Ishikawa (cell line): ENCODE measurements around the gene IL34.
A peak's percentile ranks its signal among the peaks of the same experiment; 100 is the strongest.

Source experiments
- CEBPB ChIP-seq: IDR thresholded peaks from 2 replicates; pipeline ENCODE4 v1.6.1; 2012
- CREB1 ChIP-seq: IDR thresholded peaks from 2 replicates; pipeline ENCODE4 v1.6.1; 2012; ENCODE audit warnings: low read depth
- EGR1 ChIP-seq: IDR thresholded peaks from 2 replicates; pipeline ENCODE4 v1.6.1; 2012
- EP300 ChIP-seq: IDR thresholded peaks from 2 replicates; pipeline ENCODE4 v1.6.1; 2012; ENCODE audit warnings: borderline replicate concordance
- FOXM1 ChIP-seq: IDR thresholded peaks from 2 replicates; pipeline ENCODE4 v1.6.1; 2012; ENCODE audit warnings: low read depth, borderline replicate concordance
- NFIC ChIP-seq: IDR thresholded peaks from 2 replicates; pipeline ENCODE4 v1.6.1; 2012
- RAD21 ChIP-seq: IDR thresholded peaks from 2 replicates; pipeline ENCODE4 v1.6.1; 2012; ENCODE audit warnings: low read depth
- TAF1 ChIP-seq: IDR thresholded peaks from 2 replicates; pipeline ENCODE4 v1.6.1; 2012; ENCODE audit warnings: low read depth, mild to moderate bottlenecking
- TCF12 ChIP-seq: IDR thresholded peaks from 2 replicates; pipeline ENCODE4 v1.6.1; 2012; ENCODE audit warnings: low read depth
- TEAD4 ChIP-seq: IDR thresholded peaks from 2 replicates; pipeline ENCODE4 v1.6.1; 2012
- YY1 ChIP-seq: IDR thresholded peaks from 2 replicates; pipeline ENCODE4 v1.6.1; 2012; ENCODE audit warnings: low read depth
- ZBTB7A ChIP-seq: IDR thresholded peaks from 2 replicates; pipeline ENCODE4 v1.6.1; 2012; ENCODE audit warnings: low read depth
- TF ChIP-seq, protein P1 (sequence below): IDR thresholded peaks from 2 replicates; pipeline ENCODE4 v1.6.1; 2012
- TF ChIP-seq, protein P2 (sequence below): IDR thresholded peaks from 2 replicates; pipeline ENCODE4 v1.6.1; 2012; ENCODE audit warnings: low read depth, mild to moderate bottlenecking
- TF ChIP-seq, protein P3 (sequence below): IDR thresholded peaks from 2 replicates; pipeline ENCODE4 v1.6.1; 2012

The IL34 gene

DNA sequence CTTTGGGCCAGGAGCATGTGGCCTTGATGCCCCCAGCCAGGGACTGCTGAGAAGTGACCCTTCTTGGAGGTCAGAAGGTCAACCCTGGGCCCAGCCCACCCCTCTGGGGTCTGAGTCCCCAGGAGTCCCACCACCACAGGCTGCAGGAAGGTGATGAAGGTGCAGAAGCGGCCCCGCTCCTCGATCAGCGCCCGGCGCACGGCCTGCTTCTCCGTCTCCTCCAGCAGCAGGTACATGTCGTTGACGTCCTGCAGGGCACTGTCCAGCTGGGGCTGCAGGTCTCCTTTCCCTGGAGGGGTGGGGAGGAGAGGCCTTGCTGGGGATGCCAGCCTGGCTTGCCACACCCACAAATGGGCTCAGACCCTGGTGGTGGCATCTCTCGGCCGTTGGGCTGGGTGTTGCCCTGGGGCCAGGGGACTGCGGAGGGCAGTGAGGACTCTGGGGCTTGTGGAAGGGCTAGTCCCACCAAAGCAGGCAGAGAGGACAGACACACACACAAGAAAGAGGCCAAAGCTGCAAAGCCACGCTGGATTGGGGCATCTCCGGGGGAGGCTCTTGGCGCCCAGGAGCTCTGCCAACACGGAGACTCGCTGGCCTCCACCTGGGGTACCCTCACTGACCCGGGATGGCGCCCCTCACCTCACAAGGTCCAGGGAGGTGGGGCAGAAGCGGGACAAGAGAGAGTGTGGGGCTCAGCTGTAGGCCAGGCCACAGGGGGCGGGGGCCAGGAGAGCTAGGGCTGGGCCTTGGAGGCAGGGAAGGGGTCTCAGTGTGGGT lies 31.9 kb downstream of the IL34 start:
- TF ChIP-seq TEAD4, result no peak
- no peak for TF ChIP-seq ZBTB7A
- TF ChIP-seq TCF12, result no peak
- no peak for TF ChIP-seq RAD21
- TF ChIP-seq EP300, result no peak
- TF ChIP-seq CEBPB, result no peak
- no peak for TF ChIP-seq NFIC
- TF ChIP-seq, protein P1, sequence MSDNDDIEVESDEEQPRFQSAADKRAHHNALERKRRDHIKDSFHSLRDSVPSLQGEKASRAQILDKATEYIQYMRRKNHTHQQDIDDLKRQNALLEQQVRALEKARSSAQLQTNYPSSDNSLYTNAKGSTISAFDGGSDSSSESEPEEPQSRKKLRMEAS, result no peak
- TF ChIP-seq CREB1, result no peak
- no peak for TF ChIP-seq EGR1
- TF ChIP-seq, protein P2, sequence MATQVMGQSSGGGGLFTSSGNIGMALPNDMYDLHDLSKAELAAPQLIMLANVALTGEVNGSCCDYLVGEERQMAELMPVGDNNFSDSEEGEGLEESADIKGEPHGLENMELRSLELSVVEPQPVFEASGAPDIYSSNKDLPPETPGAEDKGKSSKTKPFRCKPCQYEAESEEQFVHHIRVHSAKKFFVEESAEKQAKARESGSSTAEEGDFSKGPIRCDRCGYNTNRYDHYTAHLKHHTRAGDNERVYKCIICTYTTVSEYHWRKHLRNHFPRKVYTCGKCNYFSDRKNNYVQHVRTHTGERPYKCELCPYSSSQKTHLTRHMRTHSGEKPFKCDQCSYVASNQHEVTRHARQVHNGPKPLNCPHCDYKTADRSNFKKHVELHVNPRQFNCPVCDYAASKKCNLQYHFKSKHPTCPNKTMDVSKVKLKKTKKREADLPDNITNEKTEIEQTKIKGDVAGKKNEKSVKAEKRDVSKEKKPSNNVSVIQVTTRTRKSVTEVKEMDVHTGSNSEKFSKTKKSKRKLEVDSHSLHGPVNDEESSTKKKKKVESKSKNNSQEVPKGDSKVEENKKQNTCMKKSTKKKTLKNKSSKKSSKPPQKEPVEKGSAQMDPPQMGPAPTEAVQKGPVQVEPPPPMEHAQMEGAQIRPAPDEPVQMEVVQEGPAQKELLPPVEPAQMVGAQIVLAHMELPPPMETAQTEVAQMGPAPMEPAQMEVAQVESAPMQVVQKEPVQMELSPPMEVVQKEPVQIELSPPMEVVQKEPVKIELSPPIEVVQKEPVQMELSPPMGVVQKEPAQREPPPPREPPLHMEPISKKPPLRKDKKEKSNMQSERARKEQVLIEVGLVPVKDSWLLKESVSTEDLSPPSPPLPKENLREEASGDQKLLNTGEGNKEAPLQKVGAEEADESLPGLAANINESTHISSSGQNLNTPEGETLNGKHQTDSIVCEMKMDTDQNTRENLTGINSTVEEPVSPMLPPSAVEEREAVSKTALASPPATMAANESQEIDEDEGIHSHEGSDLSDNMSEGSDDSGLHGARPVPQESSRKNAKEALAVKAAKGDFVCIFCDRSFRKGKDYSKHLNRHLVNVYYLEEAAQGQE, result no peak
- TF ChIP-seq, protein P3, sequence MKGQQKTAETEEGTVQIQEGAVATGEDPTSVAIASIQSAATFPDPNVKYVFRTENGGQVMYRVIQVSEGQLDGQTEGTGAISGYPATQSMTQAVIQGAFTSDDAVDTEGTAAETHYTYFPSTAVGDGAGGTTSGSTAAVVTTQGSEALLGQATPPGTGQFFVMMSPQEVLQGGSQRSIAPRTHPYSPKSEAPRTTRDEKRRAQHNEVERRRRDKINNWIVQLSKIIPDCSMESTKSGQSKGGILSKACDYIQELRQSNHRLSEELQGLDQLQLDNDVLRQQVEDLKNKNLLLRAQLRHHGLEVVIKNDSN, result no peak
- TF ChIP-seq YY1, result no peak
- TF ChIP-seq TAF1, result no peak
- no peak for TF ChIP-seq FOXM1

DNA sequence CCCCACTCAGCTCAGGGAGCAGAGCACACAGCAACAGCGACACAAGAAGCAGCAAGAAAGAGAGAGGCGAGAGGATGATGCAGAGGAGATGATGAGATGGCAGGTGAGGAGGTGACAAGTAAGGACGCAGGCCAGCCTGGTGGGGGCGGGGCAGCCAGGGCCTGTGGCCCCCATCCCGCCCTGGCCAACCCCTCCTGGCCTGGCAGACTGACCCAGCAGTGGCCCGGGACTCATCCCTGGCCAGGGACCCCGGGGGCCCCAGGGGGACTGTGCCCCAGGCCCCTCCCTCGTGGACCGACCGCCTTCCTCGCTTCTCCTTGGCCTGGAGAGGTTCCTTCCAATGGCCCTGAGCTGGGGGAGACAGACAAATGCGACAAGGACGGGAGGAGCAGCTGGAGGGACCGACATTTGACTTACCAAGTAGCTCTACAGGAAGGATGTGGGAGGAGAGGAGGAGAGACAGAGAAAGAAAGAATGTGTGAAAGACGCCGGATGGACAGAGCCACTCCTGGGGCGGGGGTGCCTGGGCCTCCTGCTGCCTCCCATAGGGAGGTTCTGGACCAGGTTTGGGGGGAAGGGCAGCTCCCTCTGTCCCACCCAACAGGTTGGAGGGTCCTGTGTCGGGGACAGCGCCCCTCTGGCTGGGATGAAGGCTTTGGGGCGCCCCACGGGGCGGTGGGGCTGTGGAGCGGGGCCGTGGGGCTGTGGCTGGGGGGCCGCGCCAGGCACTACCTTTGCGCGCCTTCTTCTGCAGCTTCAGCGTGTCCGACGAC lies 32.7 kb downstream of the IL34 start:
- TF ChIP-seq, protein P1, result no peak
- no peak for TF ChIP-seq TCF12
- no peak for TF ChIP-seq CEBPB
- TF ChIP-seq NFIC, result no peak
- TF ChIP-seq, protein P2, result no peak
- TF ChIP-seq CREB1, result no peak
- TF ChIP-seq FOXM1, result no peak
- TF ChIP-seq ZBTB7A, result no peak
- no peak for TF ChIP-seq EP300
- no peak for TF ChIP-seq TAF1

DNA sequence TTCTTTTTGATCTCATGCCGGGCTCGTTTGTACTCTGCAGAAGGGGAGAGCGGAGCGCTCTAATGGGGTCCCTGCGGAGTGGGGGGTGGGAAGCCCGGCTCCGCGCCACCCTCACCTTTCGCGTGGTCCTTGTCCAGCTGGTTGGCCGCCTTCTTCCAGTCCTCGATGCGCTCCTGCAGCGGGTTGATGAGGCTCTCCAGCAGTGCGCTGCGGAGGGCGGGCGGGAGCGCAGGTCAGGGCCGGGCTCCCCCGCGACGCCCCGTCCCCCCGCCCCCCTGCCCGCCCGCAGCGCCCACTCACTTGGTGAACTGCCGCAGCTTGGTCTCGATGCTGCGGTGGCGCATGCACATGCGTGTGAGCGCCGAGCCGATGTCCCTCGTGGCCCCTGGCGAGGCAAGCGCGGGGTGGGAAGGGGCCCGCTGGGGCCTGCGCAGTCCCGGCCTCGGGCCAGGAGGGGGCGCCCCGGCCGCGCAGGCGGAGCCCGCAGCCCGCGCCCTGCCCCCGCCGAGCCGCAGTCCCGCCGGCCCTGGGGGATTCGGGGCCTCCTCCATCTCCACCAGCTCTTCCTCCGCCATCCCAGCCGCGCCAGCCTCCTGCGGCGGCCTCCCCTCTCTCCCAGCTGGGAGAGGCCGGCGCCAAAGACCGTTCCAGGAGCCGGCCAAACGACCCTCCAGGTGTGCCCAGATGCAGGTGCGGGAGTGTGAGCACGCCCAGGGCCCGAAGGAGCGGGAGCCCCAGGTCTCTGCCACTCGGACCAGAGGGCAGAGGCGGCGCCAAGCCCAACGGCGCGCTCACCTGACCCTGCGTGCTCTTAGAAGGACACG lies 33.5 kb downstream of the IL34 start:
- no peak for TF ChIP-seq TCF12
- TF ChIP-seq CEBPB, result no peak
- TF ChIP-seq NFIC, result no peak
- no peak for TF ChIP-seq TAF1
- TF ChIP-seq FOXM1, result no peak
- TF ChIP-seq, protein P3, result no peak
- TF ChIP-seq RAD21, result peak; percentile 23; the same call in 1 of the 2 replicates
- TF ChIP-seq EGR1, result no peak
- TF ChIP-seq ZBTB7A, result no peak

DNA sequence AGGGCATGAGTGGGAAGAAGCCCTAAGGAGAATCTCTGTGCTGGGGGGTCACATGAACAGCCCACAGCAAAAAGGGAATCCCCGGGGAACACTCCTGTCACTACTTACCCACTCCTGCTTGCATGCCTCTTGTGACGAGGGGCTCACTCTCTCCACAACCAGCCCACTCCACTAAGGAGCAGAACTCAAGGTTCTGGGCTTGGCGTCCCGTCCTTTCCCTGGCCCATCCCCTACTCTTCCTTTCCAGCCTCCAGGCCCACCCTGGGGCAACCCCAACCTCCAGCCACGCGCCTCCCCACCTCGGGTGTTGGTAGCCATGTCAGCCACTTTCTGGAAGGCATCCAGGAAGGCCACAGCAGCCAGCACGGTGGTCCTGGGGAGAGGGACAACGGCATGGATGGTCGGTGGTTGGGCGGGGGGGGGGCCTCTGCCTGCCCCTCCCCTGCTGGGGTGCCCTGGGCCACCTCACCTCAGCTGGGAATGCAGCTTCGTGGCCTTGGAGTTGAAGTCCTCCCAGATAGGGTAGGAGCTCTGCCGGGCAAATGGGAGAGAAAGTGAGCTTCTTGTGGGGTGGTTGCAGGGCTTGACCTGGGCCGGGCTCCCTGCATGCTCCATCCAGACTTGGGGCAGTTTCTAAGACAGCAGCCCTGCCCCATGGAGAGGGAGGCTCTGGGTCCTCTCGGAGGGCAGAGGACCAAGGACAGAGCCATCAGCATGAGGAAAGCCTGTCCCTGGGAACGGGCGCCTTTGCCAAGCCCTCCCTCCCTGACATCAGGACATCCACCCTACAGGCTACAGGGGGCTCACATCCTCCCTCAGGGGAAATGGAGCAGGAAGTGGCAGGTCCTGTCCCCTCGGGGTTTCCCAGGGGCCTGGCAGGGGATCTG lies 34.4 kb downstream of the IL34 start:
- no peak for TF ChIP-seq CEBPB
- no peak for TF ChIP-seq EGR1
- TF ChIP-seq, protein P2, result no peak
- no peak for TF ChIP-seq TCF12
- no peak for TF ChIP-seq EP300
